ENCODE data around the gene UBE3B.

- TF ChIP-seq CTCF (IDR thresholded peaks at IDR 0.05): no peak
- TF ChIP-seq POLR2A (IDR thresholded peaks at IDR 0.05): no peak
Observed at GRCh38 chr12:109485201-109485600, 7.8 kb downstream of the UBE3B start.

Measured in lower leg skin (tissue), 3 donors.